Loucy (cell line): ENCODE data around the gene CHST11.
"Not testable (repeated sequence)": the region's sequence is repeated elsewhere in the genome, so short reads cannot be mapped to it uniquely, and the experiment has no call there.

ENCODE experiments used
- H2AFZ ChIP-seq: fragments of 200-600 bp; sonication (generic); 2 replicates; pipeline ENCODE4 v1.6.0; 2016; ENCODE audit warnings: antibody characterized with exemption, mild to moderate bottlenecking, low read length, moderate library complexity
- H3F3A ChIP-seq: fragments of 200-600 bp; 2 replicates; pipeline ENCODE4 v1.6.0; 2016; ENCODE audit warnings: antibody characterized with exemption, low read depth, mild to moderate bottlenecking
- H3K27me3 ChIP-seq: fragments of 200-600 bp; sonication (generic); 2 replicates; pipeline ENCODE4 v1.6.1; 2014; ENCODE audit warnings: low read length, mild to moderate bottlenecking; ENCODE audit not compliant: insufficient read depth, poor library complexity, severe bottlenecking
- H3K36me3 ChIP-seq: fragments of 200-600 bp; sonication (generic); 2 replicates; pipeline ENCODE4 v1.6.1; 2016; ENCODE audit warnings: low read length; ENCODE audit not compliant: insufficient read depth
- H3K4me1 ChIP-seq: fragments of 200-600 bp; sonication (generic); 2 replicates; pipeline ENCODE4 v1.5.1; 2014; ENCODE audit warnings: low read length, mild to moderate bottlenecking; ENCODE audit not compliant: insufficient read depth, poor library complexity, severe bottlenecking
- H3K4me2 ChIP-seq: fragments of 200-600 bp; sonication (generic); 2 replicates; pipeline ENCODE4 v1.6.0; 2014; ENCODE audit warnings: antibody characterized with exemption, low read length, low read depth, mild to moderate bottlenecking; ENCODE audit not compliant: poor library complexity, severe bottlenecking
- H3K4me3 ChIP-seq: fragments of 200-600 bp; sonication (generic); 2 replicates; pipeline ENCODE4 v1.5.1; 2014; ENCODE audit warnings: low read length, mild to moderate bottlenecking, mixed read lengths; ENCODE audit not compliant: poor library complexity, severe bottlenecking
- H3K79me2 ChIP-seq: fragments of 200-600 bp; sonication (generic); 2 replicates; pipeline ENCODE4 v1.6.1; 2014; ENCODE audit warnings: low read length; ENCODE audit not compliant: insufficient read depth
- H3K9ac ChIP-seq: fragments of 200-600 bp; sonication (generic); 2 replicates; pipeline ENCODE4 v1.6.0; 2014; ENCODE audit warnings: mild to moderate bottlenecking, low read depth, low read length, moderate library complexity; ENCODE audit not compliant: poor library complexity, severe bottlenecking
- H3K9me2 ChIP-seq: fragments of 200-600 bp; sonication (generic); replicated peaks from 2 replicates; pipeline ENCODE4 v1.6.1; 2016; ENCODE audit warnings: low read depth, low read length, mixed read lengths
- H3K9me3 ChIP-seq: fragments of 200-600 bp; sonication (generic); 2 replicates; pipeline ENCODE4 v1.6.1; 2014; ENCODE audit warnings: mild to moderate bottlenecking, antibody characterized with exemption, low read length, low read depth; ENCODE audit not compliant: insufficient read depth
- H4K20me1 ChIP-seq: fragments of 200-600 bp; sonication (generic); 2 replicates; pipeline ENCODE4 v1.6.0; 2014; ENCODE audit warnings: antibody characterized with exemption, low read length, mild to moderate bottlenecking; ENCODE audit not compliant: insufficient read depth, poor library complexity, severe bottlenecking
- EZH2phosphoT487 ChIP-seq: fragments of 200-600 bp; IDR thresholded peaks from 2 replicates; pipeline ENCODE4 v1.6.1; 2018; ENCODE audit warnings: antibody characterized with exemption, mild to moderate bottlenecking, moderate library complexity, borderline replicate concordance
- TF ChIP-seq, protein P1 (sequence below): fragments of 200-600 bp; sonication (generic); conservative IDR thresholded peaks from 2 replicates; pipeline ENCODE4 v1.5.1; 2014; ENCODE audit warnings: mild to moderate bottlenecking, antibody characterized with exemption, low read length

CHST11 gene

DNA sequence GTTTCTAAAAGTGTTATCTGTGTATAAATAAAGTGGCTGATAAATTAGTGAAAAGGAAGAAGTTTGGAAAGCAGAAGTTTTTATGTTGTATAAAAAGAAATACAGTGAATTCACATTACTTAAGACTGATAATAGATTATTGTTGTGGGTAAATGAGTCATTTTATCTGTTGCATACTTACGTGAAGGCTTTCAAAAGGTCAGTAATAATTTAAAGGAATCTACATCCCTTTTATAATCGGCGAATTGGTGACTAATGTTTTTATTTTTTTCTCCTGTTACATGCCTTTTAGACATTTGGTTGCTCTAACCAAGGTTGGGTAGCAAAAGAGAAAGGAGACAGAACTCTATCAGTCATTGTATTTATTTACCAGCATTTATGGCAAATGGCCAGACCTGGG lies 345.5 kb downstream of the CHST11 start:
- no peak overlapping the region for H2AFZ ChIP-seq
- H3K36me3 ChIP-seq, result no peaks in the 10 kb centered on the region
- H3K4me2 ChIP-seq, result no peak overlapping the region

GRCh38 chr12:104805186-104805585 lies 348.4 kb downstream of the CHST11 start:
- H3K9me3 ChIP-seq, result no peaks in the 10 kb centered on the region
- no peak overlapping the region for H3K4me3 ChIP-seq
- TF ChIP-seq, protein P1, sequence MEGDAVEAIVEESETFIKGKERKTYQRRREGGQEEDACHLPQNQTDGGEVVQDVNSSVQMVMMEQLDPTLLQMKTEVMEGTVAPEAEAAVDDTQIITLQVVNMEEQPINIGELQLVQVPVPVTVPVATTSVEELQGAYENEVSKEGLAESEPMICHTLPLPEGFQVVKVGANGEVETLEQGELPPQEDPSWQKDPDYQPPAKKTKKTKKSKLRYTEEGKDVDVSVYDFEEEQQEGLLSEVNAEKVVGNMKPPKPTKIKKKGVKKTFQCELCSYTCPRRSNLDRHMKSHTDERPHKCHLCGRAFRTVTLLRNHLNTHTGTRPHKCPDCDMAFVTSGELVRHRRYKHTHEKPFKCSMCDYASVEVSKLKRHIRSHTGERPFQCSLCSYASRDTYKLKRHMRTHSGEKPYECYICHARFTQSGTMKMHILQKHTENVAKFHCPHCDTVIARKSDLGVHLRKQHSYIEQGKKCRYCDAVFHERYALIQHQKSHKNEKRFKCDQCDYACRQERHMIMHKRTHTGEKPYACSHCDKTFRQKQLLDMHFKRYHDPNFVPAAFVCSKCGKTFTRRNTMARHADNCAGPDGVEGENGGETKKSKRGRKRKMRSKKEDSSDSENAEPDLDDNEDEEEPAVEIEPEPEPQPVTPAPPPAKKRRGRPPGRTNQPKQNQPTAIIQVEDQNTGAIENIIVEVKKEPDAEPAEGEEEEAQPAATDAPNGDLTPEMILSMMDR, result no peak
- TF ChIP-seq EZH2phosphoT487, result no peak
- H4K20me1 ChIP-seq, result no peaks in the 10 kb centered on the region
- H3F3A ChIP-seq, result no peaks in the 10 kb centered on the region
- H3K4me1 ChIP-seq, result no peaks in the 10 kb centered on the region
- no peak overlapping the region for H3K9ac ChIP-seq
- no peaks in the 10 kb centered on the region for H3K36me3 ChIP-seq
- H2AFZ ChIP-seq, result no peak overlapping the region
- H3K4me2 ChIP-seq, result no peak overlapping the region
- no peaks in the 10 kb centered on the region for H3K79me2 ChIP-seq
- H3K9me2 ChIP-seq, result no peaks in the 10 kb centered on the region
- H3K27me3 ChIP-seq, result no peaks in the 10 kb centered on the region

More for the DNA sequence above, 345.5 kb downstream of the CHST11 start:
- H4K20me1 ChIP-seq, result no peaks in the 10 kb centered on the region
- H3K4me1 ChIP-seq, result no peaks in the 10 kb centered on the region
- H3K9me2 ChIP-seq, result no peaks in the 10 kb centered on the region
- no peak overlapping the region for H3K9ac ChIP-seq
- H3K9me3 ChIP-seq, result no peaks in the 10 kb centered on the region
- no peaks in the 10 kb centered on the region for H3K79me2 ChIP-seq
- TF ChIP-seq, protein P1, result no peak
- no peak for TF ChIP-seq EZH2phosphoT487
- no peaks in the 10 kb centered on the region for H3K27me3 ChIP-seq
- H3F3A ChIP-seq, result no peaks in the 10 kb centered on the region
- H3K4me3 ChIP-seq, result no peak overlapping the region

DNA sequence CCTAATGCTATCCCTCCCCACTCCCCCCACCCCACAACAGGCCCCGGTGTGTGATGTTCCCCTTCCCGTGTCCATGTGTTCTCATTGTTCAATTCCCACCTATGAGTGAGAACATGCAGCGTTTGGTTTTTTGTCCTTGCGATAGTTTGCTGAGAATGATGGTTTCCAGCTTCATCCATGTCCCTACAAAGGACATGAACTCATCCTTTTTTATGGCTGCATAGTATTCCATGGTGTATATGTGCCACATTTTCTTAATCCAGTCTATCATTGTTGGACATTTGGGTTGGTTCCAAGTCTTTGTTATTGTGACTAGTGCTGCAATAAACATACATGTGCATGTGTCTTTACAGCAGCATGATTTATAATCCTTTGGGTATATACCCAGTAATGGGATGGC lies 349.4 kb downstream of the CHST11 start:
- H3F3A ChIP-seq, H3K9me2 ChIP-seq, H4K20me1 ChIP-seq, H3K79me2 ChIP-seq, H3K9me3 ChIP-seq, H3K4me3 ChIP-seq, H3K9ac ChIP-seq, H3K4me2 ChIP-seq, H3K4me1 ChIP-seq, H3K36me3 ChIP-seq, H2AFZ ChIP-seq, H3K27me3 ChIP-seq: not testable (repeated sequence)

- Histone ChIP-seq H3K36me3 (no peaks in the 10 kb centered on the region), H3K4me3 (no peak overlapping the region), H3K4me1 (no peaks in the 10 kb centered on the region), H3K27me3 (no peaks in the 10 kb centered on the region), H2AFZ (no peak overlapping the region), H3F3A (no peaks in the 10 kb centered on the region), H3K4me2 (no peak overlapping the region), H3K9ac (no peak overlapping the region), H3K79me2 (no peaks in the 10 kb centered on the region), H3K9me3 (no peaks in the 10 kb centered on the region), H4K20me1 (no peaks in the 10 kb centered on the region), H3K9me2 (no peaks in the 10 kb centered on the region)
- TF ChIP-seq EZH2phosphoT487, result no peak
- TF ChIP-seq, protein P1, result no peak
Observed at GRCh38 chr12:104809251-104809650, 352.5 kb downstream of the CHST11 start.
